WI38 (cell line): ENCODE measurements around the gene IRF1.

Experiments
- H3K4me3 ChIP-seq: 2 replicates; pipeline ENCODE4 v1.5.1; 2011; ENCODE audit warnings: low read depth, mild to moderate bottlenecking, control low read depth, low read length
- CTCF ChIP-seq: IDR thresholded peaks from 2 replicates; pipeline ENCODE4 v1.5.1; 2012; ENCODE audit warnings: low read depth, mild to moderate bottlenecking, control low read depth, low read length

The IRF1 gene

GRCh38 chr5:132472431-132472830, 18.1 kb downstream of the IRF1 start:
- TF ChIP-seq CTCF: no peak
- no peak overlapping the region for H3K4me3 ChIP-seq

- no peak overlapping the region for H3K4me3 ChIP-seq
- no peak for TF ChIP-seq CTCF
Measured at GRCh38 chr5:132471944-132472343, 18.6 kb downstream of the IRF1 start.

- no peak overlapping the region for H3K4me3 ChIP-seq
- no peak for TF ChIP-seq CTCF
Measured at GRCh38 chr5:132471151-132471907, 19.2 kb downstream of the IRF1 start.

GRCh38 chr5:132470596-132470995, 20.0 kb downstream of the IRF1 start:
- TF ChIP-seq CTCF: no peak
- no peak overlapping the region for H3K4me3 ChIP-seq

- no peak for TF ChIP-seq CTCF
- no peak overlapping the region for H3K4me3 ChIP-seq
Measured at GRCh38 chr5:132470010-132470392, 20.6 kb downstream of the IRF1 start.

GRCh38 chr5:132469380-132470009, 21.1 kb downstream of the IRF1 start:
- no peak for TF ChIP-seq CTCF
- H3K4me3 ChIP-seq: no peak overlapping the region; the same call in 1 of the 2 replicates

GRCh38 chr5:132468656-132469379, 21.8 kb downstream of the IRF1 start:
- TF ChIP-seq CTCF: no peak

More at GRCh38 chr5:132468656-132469379, 21.8 kb downstream of the IRF1 start:
- H3K4me3 ChIP-seq: no peak overlapping the region; the same call in 1 of the 2 replicates
